Right lobe of liver (tissue), 6 donors: Measurements from ENCODE around the gene CPED1. TPM values are rescaled to one million over a fixed set of nuclear protein-coding genes. Genes with fewer than 3 reads are reported as not detected.

Experiments
- ATAC-seq, 4 donors: fragments of 200-7000 bp; cut with Tn5 transposase; one replicate each; pipeline ENCODE4 v1.9.1; 2020; ENCODE audit warnings: mild to moderate bottlenecking in 4 of 4, moderate library complexity in 4 of 4
- DNase-seq, 3 donors: peaks; one replicate each; pipeline ENCODE4 v3.0.0-alpha.2; 2020
- H3K27ac ChIP-seq, 3 donors: fragments of 200-600 bp; one replicate each; pipeline ENCODE4 v1.8.0; 2022
- H3K27me3 ChIP-seq, 2 donors: fragments of 200-600 bp; one replicate each; pipeline ENCODE4 v1.8.0; 2022
- H3K36me3 ChIP-seq, 4 donors: fragments of 200-600 bp; sonication (generic) in 1 of 4; one replicate each; pipeline versions ENCODE4 v1.5.1 to v1.8.0; 2017 to 2022; ENCODE audit warnings: control low read depth in 1 of 4
- H3K4me1 ChIP-seq, 4 donors: fragments of 200-600 bp; sonication (generic) in 1 of 4; one replicate each; pipeline versions ENCODE4 v1.5.1 to v1.8.0; 2017 to 2022; ENCODE audit warnings: control low read depth in 1 of 4
- H3K4me3 ChIP-seq, 3 donors: fragments of 200-600 bp; one replicate each; pipeline ENCODE4 v1.8.0; 2022
- H3K9me3 ChIP-seq, 4 donors: fragments of 200-600 bp; sonication (generic) in 1 of 4; one replicate each; pipeline versions ENCODE4 v1.5.1 to v1.8.0; 2017 to 2022; ENCODE audit warnings: control low read depth in 1 of 4
- POLR2A ChIP-seq: fragments of 450-650 bp; IDR thresholded peaks from one replicate; pipeline ENCODE4 v1.6.1; 2017; ENCODE audit warnings: antibody characterized with exemption, mild to moderate bottlenecking
- WGBS: methylation state at CpG from one replicate; pipeline ENCODE4 v1.1.6; 2018; ENCODE audit warnings: low coverage, low lambda C conversion rate; ENCODE audit not compliant: insufficient coverage; ENCODE audit errors: missing lambda C conversion rate; 5-methylcytosine and 5-hydroxymethylcytosine counted together
- intact Hi-C, 2 donors: fragments of 100-400 bp; cut with DNase I; formaldehyde crosslinking; loops; one replicate each; pipeline versions ENCODE4 v1.11.2 to v1.14.1; 2022
- total RNA-seq, 6 experiments: library from RNA; depleted of rRNA in 2 of 6; stranded (reverse); fragments of >200 nt in 2 of 6; fragmentation: NEBNext Ultra II Directional in 3 of 6; extraction: Animal tissue kit (Norgen Biotek cat#: 25700) in 3 of 6; gene quantifications; one replicate each; pipeline versions ENCODE4 v1.1.0 to v1.2.4, GENCODE V29; 2016 to 2023
- TF ChIP-seq, protein P1 (sequence below), 4 donors: fragments of 200-600 bp in 3 of 4; fragments of 450-650 bp in 1 of 4; IDR thresholded peaks; one replicate each; pipeline versions ENCODE4 v1.5.1 to v1.8.0; 2016 to 2022; ENCODE audit warnings: antibody characterized with exemption in 4 of 4, mild to moderate bottlenecking in 2 of 4
- donor health status: DM: no; HTN: yes; CAD: no.
- donor health status: DM: no; HTN: no; CAD: no.
- donor health status: DM: no; HTN: no; CAD: no.
- donor health status: DM: no; HTN: yes; CAD: no.
- donor health status: DM: no; HTN: yes; CAD: no.

The CPED1 gene
- total RNA-seq, 6 experiments from 2014 or later: 24.3 to 45.8 (median 34.9) TPM

DNA sequence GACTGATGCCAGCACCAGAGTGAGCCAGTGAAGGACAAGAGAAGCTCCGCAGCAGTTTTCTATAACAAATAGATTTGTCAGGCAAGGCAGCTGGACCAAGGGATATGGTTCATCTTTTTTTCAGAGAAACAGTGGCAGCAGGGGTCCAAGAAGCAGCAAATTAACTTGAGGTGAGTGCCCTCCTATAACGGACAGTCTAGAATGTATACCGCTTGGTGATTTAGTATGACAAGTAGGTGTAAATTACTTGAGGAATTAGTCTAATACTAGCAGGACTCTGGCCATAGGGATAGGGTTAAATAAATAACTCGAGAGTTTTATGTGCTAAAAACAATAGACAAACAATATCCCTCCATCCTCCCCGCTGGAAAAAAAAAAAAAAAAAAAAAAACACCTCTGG, 187.3 kb downstream of the CPED1 start:
- DNase-seq (no peak), ATAC-seq (no peak)
- 75% methylated on average over 5 of the region's 5 CpGs for WGBS

DNA sequence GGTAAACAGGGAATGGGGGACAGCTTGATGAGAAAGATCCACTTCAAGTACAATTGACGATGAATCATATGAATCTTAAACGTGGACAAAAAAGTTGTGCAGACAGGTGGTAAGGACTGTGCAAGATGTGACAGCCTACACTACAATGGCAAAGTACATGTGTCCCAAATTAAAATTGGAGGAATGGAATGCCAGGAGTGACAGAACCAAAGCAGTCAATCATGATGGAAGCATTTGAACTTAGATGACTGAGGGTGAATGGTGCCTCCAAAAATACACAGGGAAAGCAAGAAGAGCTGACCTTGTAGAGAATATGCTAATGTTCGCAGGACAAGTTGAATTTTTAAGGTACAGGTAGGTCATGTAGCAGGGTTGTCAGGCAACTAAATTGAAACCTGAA, 189.9 kb downstream of the CPED1 start:
- no peaks in the 10 kb centered on the region for H3K36me3 ChIP-seq
- H3K4me3 ChIP-seq: peak overlapping the region in 1 of 3 donors; percentile 10
- no peak for TF ChIP-seq POLR2A
- TF ChIP-seq, protein P1, sequence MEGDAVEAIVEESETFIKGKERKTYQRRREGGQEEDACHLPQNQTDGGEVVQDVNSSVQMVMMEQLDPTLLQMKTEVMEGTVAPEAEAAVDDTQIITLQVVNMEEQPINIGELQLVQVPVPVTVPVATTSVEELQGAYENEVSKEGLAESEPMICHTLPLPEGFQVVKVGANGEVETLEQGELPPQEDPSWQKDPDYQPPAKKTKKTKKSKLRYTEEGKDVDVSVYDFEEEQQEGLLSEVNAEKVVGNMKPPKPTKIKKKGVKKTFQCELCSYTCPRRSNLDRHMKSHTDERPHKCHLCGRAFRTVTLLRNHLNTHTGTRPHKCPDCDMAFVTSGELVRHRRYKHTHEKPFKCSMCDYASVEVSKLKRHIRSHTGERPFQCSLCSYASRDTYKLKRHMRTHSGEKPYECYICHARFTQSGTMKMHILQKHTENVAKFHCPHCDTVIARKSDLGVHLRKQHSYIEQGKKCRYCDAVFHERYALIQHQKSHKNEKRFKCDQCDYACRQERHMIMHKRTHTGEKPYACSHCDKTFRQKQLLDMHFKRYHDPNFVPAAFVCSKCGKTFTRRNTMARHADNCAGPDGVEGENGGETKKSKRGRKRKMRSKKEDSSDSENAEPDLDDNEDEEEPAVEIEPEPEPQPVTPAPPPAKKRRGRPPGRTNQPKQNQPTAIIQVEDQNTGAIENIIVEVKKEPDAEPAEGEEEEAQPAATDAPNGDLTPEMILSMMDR (IDR thresholded peaks at IDR 0.05): no peak
- H3K27me3 ChIP-seq: no peaks in the 10 kb centered on the region
- H3K27ac ChIP-seq: peak overlapping the region in 1 of 3 donors; percentile 12
- no peaks in the 10 kb centered on the region for H3K9me3 ChIP-seq
- WGBS: 69% methylated on average over 3 of the region's 3 CpGs
- H3K4me1 ChIP-seq: no peaks in the 10 kb centered on the region
- DNase-seq (no peak), ATAC-seq (peak in 2 of 4 donors; percentile 16 to 43)
- intact Hi-C loops: no loop called here

More for the DNA sequence above, 187.3 kb downstream of the CPED1 start:
- intact Hi-C loops: no loop called here
- Histone ChIP-seq H3K27me3 (no peaks in the 10 kb centered on the region), H3K4me1 (no peaks in the 10 kb centered on the region), H3K27ac (no peak overlapping the region), H3K9me3 (no peaks in the 10 kb centered on the region), H3K36me3 (no peaks in the 10 kb centered on the region), H3K4me3 (no peak overlapping the region)
- TF ChIP-seq POLR2A: no peak
- TF ChIP-seq, protein P1 (IDR thresholded peaks at IDR 0.05): no peak

DNA sequence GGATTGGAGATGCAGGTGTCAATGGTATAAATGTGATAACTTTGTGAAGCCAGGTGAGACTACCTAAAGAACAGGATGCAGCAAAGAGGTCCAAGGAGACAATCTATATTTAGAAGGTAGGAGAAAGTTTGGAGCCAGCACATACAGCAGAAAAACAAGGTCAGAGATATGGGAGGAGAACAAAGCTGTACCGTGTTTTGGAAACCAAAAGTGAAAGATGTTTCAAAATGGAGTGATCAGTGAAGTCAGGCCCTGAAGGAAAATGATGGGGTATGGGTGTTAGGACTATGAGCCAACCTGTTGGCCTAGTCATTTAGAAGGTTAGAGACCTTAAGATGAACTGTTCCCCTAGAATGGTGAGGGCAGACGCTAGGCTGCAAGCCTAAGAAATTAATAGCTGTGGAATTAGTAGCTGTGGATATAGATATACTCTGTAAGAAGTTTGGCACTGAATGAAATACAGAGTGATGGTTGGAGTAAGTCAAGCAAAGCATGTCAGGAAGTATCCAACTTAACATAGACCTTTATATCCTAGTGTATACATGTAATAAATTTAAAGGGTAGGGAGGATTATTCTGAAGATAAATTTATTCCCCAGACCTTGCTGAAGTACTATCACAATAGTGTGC, 190.5 kb downstream of the CPED1 start:
- Histone ChIP-seq H3K4me3 (peak overlapping the region in 1 of 3 donors; percentile 10), H3K36me3 (no peaks in the 10 kb centered on the region), H3K27me3 (no peaks in the 10 kb centered on the region), H3K4me1 (no peaks in the 10 kb centered on the region), H3K27ac (peak overlapping the region in 1 of 3 donors; percentile 12), H3K9me3 (no peaks in the 10 kb centered on the region)
- no peak for DNase-seq
- TF ChIP-seq, protein P1 (IDR thresholded peaks at IDR 0.05): no peak
- TF ChIP-seq POLR2A: no peak
- ATAC-seq: peak; percentile 44 to 84 (median 58)
- intact Hi-C loops: no loop called here
- WGBS: 48% methylated on average over 2 of the region's 2 CpGs

DNA sequence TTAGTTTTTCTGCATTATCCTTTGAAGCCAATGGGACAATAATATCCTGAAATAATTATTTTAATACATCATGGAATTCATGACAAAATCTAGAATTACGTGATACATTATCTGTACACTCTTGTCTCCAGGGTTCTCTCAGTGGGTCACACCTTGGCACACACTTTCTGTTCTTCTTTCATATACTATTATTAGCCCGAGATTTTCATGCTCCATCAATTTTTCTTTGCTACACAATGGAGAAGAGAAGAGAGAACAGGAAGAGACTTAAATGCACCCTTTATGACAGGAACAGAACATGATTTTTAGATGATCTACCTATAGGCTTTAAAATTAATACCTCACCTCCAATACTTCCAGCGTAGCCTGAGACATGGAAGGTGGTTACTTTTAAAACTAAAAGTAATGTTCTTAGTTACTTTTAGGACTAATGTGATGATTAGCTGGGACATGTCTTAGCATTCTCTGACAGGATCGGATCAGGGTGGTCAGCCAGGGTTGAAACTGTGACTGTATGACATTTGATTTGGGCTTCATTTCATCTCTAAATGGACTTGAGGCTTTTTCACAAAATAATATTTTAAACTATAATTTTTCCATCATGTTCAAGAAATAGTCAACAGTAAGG, 192.0 kb downstream of the CPED1 start:
- H3K27me3 ChIP-seq: no peaks in the 10 kb centered on the region
- H3K9me3 ChIP-seq: no peaks in the 10 kb centered on the region
- H3K4me1 ChIP-seq: no peaks in the 10 kb centered on the region
- intact Hi-C loops: no loop called here
- TF ChIP-seq, protein P1 (IDR thresholded peaks at IDR 0.05): no peak
- no peak for TF ChIP-seq POLR2A
- H3K27ac ChIP-seq: no peak overlapping the region
- no peak overlapping the region for H3K4me3 ChIP-seq
- WGBS: 84% methylated on average over 4 of the region's 4 CpGs
- no peaks in the 10 kb centered on the region for H3K36me3 ChIP-seq
- no peak for DNase-seq
- ATAC-seq: no peak
